Activated CD8-positive, alpha-beta memory T cell treated with anti-CD3 and anti-CD28 coated beads for 4 hours (primary cell): ENCODE results near the gene GSN.
"Not testable (repeated sequence)": the region's sequence is repeated elsewhere in the genome, so short reads cannot be mapped to it uniquely, and the experiment has no call there.

Experiments
- DNase-seq, 2 donors: peaks; one replicate each; pipeline ENCODE4 v3.0.0-alpha.2; 2020; ENCODE audit warnings: low read depth in 2 of 2

GSN gene

DNA sequence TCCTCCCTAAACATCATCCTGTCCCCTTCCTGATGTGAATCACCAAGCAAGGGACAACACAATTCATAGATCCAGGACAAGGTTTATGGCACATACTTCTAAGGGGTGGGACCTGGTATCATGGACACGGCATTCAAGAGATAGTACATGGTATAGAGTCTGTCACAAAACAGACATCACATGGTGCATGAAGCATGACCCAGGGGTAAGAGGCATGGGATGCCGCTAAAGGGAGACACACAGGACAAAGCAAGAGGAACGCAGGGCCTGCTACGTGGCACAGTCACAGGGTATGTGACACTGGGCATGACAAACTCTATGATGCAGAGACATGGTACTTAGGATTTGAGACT lies 20.7 kb downstream of the GSN start:
- DNase-seq: no peak

DNA sequence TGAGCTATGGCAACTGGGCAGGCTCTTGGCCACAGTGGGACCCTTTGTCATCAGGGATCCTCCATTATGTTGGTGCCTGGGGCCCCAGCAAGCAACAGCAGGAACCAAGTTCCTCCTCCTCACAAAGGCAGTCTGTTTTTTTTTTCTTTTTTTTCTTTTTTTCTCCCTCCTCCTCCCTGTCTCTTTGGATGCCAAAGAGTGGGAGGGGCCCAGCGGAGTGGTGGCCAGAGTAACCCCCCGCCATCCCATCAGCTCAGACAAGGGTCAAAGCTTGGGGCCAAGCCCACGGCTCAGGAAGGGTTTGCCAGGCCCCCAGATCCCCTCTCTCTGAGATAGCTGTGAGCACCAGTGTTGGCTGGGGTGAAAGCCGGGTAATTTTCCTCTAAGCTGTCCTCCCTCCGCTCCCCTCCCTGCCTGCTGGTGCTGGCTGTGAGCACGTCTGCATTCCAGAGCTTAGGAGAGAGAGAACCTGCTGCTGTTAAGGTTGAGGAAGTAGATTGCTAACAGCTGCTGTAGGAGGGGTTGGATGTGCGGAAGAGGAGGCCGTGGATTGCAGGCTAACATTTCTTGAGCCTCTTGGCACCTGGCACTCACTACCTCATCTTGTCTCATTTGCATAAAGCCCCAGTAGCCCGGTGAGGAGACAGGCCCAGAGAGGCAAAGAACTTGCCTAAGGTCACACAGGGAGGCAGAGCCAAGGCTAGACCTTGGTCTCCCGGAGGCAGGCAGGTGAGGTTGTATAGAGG lies 21.2 kb downstream of the GSN start:
- DNase-seq: no peak

DNA sequence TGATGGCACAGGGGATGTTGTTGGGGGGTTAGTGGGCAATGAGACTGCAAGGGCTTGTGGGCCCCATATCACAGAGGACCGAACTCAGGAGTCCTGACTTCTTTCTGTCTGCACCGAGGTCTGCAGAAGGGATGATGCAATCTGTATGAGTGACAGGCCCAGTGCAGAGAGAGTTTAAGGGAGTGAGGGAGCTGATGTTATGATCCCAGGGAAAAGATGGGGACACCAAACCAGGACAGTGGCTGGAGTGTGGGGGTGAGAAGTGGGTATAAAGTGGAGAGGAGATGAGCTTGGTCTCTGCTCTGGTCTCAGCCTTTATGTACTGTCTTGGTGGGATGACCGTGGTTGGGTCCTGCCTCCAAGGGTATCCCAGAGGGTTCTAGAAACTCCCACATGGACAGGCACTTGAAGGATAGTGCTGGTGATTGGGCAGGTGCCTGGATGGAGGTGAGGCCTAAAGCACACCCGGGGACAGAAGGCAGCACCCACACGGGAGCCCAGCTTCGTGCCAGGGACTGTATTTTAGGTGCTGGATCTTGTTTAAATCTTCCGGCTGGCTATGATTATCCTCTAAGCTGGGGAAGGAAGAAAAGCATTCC lies 21.9 kb downstream of the GSN start:
- DNase-seq: no peak

DNA sequence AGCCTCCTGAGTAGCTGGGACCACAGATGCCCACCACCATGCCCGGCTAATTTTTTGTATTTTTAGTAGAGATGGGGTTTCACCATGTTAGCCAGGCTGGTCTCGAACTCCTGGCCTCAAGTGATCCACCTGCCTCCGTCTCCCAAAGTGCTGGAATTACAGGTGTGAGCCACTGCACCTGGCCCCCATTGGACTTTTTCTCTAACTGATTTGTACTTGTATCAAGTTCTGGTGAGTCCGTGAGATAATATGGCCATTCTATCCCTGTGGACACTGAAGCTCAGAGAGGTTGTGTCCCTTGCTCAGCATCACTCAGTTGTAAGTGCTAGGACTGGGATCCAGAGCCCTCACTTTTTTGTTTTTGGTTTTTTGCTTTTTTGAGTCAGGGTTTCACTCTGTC lies 23.6 kb downstream of the GSN start:
- not testable (repeated sequence) for DNase-seq

DNA sequence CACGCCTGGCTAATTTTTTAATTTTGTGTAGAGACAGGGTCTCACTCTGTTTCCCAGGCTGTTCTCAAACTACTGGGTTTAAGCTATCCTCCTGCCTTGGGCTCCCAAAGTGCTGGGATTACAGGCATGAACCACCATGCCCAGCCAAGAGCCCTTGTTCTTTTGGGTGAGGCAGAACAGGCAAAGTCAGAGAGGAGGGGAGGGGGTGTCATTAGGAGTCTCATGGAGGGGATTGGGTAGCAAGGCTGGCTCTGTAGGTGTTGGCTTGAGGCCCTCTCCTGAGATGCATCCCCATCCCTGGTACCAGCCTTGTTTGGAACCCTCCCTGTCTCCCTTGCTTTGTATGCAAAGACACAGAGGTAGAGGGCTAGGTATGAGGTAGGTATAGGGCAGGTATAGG lies 24.1 kb downstream of the GSN start:
- no peak for DNase-seq

DNA sequence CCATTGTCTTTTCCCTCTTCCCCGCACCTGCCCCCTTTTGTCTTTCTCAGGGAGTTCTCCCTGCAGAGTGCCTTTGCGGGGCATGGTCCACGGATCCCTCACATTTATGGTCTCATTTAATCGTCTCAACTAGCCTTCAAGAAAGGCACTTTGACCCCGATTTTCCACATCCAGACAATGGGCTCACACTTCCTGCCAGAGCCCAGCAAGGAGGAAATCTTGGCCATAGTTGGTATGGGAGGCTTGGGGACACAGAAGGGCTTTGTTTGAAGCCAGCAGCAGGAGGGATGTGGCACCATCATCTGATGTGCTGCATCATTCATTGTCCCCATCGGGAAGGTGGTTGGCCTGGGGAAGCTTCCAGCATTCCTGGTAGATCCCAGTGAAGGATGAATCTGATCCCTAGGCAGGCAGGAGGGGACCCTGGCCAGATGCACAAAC lies 24.9 kb downstream of the GSN start:
- DNase-seq: no peak

DNA sequence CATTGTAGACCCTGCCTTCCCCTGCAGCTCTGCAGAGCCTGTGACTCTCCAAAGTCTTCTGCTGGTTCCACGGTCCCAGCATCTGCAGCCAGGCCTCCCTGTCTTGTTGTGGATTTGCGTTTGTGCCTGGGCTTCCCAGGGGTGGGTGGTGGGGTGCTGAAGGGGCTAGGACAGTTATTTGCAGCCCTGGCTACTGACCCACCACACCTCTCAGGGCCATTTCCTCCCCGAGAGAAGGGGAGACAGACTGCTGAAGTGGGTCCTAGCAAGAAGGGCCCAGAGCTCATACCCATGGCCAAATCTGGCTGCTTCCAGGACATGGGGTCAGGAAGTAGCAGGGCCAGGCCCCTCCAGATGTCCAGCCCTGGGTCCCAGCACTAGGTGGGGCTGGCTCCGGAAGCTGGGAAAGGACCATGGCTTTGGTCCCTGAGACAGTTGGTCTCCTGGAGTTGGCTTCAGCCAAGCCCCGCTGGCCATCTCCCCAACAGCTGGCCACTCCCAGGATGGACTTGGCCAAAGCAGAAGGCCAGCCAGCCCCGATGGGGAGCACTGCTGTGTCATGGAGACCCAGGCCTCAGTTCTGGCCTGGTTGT lies 26.3 kb downstream of the GSN start:
- no peak for DNase-seq

DNA sequence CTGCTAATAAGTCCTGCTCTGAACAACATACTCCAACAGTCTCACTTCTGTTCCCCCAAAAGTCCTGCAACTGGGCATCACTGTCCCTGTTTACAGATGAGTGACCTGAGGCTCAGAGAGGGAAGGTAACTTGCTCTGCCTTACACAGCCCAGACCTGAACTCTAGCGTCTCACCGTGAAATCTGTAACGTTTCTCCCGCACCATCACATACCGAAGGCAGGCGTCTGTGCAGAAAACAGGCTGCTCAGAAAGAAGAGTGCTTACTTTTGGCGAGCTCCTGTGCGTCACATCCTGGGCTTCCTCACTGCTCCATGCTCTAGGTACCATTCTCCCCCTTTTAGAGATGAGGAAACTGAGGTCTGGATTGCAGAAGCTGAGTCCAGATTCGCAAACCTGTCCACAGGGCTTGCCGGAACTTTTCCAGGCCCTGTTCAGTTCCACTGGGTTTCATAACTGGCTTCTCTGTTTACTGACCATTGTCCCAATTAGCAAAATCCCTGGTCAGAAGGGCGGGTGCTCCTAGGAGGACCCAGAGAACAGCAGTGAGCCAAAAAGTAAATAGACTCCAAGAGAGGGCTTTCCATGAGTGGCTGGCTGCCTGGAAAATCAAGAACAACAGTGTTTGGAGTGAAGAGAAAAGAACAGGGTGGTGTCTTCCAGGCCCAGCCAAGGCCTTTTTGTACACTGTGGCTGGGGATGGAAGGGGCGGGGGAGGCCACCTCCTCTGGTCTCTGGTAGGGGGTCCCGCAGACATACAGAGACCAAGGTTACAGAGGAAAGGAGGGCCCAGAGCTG lies 27.1 kb downstream of the GSN start:
- no peak for DNase-seq

DNA sequence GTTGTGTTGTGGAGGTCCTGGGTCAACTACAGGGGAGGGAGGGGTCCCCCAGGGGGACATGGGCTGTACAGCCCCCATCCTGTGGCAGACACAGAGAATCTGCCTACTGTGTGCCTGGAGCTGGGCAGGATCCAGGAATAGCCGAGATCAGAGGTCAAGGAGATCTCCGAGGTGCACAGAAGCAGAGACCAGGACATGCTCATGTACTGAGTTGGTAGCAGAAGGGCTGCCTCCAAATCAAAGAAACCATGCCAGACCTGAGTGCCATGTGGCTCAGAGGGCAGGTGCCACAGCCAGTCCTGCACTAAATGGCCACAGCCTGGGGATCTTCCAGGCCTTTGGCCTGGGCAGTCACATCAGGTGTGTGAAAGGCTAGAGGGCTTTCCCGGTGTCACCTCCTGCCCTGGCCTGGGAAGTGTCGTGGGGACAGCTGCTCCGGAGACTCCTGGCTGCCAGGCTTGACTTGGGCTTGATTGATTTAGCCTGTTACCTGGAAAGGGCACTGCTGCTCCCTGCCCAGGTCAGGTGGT lies 27.8 kb downstream of the GSN start:
- no peak for DNase-seq

DNA sequence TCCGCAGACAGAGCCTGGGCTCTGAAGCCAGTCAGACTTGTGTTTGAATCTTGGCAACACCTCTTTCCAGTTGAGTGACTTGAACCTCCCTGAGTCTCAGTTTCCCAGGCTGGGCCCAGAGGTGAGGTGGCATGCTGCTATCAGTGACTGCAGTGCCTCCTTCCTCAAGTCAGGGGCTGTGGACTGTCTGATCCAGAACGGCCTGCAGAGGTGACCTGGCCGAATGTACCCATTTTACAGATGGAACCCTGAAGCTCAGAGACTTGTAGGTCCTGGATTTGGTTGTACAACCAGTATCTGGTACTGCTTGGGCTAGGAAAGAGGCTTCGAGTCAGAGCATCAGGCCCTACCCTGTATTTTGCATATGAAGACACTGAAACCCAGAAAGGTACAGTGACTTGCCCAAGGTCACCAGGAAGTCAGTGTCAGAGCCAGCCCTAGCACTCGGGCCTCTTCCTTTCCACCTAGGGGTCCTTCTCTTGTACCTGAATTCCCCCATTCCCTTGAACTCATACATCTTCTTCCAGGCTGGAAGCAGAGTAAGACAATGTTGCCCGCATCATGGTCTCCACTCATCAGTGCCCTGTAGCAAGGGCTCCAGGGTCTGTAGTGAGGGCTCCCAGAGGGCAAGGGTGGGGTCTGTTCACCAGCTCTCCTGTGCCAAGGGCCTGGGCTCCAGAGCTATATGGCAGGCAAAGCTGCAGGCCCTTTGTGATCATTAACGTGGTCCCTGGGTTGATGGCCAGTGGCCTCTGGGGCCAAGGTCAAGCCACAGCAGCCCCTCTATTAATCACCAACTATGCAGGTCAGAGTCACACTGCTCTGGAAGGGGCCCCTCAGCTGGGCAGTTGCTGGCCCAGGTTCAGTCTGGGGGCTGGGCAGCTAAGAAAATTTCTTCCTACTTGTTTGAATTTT lies 28.5 kb downstream of the GSN start:
- no peak for DNase-seq

DNA sequence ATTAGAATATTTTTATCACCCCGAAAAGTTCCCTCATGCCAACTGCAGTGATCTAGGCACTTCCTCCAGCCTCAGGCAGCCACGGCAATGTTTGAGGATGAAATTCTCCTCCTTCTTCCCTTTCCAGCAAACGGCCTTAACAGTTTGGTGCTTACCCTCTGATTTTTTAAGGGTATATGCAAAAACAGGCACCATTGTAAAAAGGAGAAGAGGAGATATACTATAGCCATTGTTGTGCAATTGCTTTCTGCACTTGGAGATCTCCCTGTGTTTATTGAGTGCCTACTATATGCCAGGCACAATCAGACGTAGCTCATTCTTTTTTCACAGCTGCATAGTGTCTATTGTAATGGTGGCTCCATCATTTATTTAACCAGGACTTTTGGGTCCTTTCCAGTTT lies 29.4 kb downstream of the GSN start:
- no peak for DNase-seq

DNA sequence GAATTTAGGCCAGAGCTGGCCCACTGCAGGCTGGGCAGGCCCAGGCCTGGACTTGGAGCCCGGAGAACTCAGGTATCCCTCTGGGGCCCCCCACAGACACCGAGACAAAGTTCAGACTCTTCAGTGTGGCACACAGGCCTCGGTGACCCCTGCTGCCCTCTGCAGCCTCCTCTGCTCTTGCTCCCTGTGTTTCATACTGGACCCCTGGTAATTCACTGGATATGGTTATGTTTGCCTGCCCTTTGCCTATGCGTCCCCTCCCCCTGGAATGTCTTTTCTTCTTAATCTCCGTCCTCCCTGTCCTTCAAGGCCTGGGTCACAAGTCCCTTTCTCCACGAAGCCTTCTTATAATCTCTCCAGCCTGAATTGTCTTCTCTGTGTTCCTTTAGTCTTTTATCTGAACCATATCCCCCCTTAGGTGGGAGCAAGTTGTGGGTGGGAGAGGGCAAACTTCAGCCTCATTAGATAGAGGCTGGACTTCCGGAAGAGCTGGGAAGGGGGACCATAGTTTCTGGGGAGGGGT lies 30.1 kb downstream of the GSN start:
- DNase-seq: no peak

DNA sequence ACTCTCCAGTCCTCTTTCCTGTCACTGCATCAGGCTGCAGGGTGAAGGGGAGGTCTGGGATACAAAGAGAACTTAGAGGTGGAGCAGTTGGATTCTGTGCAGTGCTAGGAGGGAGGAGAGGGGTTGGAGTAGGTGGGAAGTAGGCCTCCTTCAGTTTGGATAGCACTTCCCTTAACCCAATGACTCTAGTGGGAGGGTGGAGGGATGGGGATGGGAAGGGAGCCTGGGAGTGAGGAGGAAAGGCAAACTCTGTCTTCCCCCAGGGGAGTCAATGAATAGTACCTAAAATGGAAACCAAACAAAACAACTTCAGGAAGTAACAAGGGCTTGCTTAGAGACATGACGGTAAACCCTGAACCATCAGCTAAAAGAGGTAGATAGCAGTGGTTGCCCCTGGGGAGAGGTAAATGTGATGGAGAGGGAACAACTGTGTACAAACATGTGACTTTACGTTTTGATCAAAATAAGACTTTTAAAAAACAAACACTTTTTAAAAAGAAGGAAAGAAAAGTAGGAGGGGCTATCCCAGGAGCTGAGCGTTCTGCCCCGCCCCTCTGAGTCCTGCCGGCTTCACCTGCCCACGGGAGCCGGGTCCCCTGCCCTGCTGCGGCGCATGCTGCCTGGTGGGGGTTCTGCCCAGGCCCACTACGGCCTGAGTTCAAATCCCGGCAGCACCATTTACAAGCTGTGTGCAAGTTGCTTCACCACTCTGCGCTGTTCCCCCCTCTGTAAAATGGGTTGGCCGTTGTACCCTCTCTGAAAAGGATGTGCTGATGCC lies 30.9 kb downstream of the GSN start:
- DNase-seq: no peak

DNA sequence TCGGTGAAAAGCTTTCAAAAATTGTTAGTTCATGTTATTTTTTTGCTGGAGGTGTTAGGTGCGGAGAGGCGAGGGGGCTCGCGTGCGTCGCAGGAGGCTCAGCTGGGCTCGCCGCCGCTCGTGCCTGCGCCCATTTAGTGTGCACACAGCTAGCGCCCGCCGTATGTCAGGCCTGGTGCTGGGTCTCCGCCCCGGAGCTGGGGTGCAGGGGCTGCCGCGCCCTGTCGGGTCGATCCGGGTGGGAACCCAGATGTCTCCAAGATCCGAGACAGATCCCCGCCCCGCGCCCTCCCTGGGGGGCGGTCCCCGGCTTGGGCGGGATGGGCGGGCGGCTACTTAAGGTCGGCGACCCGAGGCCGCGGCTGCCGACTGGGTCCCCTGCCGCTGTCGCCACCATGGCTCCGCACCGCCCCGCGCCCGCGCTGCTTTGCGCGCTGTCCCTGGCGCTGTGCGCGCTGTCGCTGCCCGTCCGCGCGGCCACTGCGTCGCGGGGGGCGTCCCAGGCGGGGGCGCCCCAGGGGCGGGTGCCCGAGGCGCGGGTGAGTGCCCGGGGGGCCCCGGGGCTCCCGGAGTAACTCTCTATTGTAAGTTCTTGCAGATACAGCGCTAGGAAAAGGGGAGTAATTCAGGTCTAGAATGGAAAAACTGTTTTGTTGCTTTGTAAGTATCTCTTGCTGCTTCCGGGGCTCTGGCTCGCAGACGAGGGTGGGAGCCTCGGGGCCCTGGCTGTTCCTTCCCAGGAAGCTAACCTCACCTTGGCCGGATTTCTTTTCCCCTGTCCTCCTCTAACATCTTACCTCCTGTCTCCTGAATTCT lies 31.7 kb downstream of the GSN start:
- no peak for DNase-seq

DNA sequence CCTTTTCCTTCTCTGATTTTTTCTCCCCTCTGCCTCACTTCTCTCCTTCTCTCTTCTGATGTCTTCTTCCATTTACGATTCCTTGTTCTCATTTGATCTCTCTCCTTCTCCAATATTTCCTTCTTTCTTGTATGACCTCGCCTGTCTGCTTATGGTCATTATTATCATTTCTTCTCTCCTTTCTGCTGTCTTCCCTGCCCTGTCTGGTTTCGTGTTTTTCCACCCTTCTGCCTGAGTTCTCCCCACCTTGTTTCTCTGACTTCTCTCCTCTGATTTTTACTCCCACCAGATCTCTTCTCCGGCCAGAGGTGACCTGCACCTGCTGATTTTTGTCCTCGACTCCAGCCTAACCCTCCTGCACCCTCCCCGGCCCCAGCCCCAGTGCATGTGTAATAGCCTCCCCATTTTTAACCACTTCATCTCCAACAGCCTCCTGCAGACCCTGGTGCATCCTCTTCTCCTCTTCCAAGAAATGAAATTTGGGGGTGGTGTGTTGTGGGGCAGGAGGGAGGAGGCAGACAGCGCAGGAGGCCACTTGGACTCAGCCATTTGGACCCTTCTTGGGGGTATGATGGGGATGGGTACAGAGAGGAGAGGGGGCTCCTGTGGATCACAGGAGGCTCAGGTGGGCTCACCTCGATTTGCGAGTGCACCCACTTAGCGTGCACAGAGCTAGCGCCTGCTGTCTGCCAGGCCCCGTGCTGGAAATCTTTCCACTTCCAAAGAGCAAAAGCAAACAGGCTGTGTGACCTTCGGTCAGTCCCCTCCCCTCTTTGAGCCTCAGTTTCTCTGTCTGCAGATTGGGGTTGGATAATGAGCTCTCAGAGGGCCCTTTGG lies 32.5 kb downstream of the GSN start:
- no peak for DNase-seq

DNA sequence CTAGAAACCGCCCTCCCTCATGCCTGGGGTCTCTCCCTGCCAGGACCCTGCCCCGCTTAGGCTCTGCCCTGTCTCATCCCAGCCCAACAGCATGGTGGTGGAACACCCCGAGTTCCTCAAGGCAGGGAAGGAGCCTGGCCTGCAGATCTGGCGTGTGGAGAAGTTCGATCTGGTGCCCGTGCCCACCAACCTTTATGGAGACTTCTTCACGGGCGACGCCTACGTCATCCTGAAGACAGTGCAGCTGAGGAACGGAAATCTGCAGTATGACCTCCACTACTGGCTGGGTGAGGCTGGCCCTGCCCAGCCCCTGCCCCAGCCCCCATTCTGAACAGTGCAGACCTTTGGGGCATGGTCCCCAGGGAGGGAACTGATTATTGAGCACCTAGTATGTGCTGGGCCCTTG lies 33.9 kb downstream of the GSN start:
- DNase-seq: no peak

DNA sequence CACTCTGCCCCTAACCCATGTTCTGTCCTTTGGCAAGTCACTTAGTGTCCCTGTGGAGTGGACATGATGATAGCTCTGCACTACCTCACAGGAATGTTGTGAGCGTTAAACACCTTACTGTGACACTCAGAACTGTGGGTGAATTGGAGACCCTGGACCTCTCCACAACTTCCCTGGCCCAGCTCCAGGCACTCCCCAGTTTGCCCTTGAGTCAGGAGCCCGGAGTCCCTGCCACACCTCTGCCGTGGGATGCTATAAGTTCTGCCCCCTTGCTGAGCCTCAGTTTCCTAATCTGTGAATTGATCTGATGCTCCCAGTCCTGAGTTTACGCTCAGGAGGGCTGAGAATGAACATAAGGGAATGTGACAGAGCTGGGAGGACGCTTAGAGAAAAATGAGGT lies 34.4 kb downstream of the GSN start:
- DNase-seq: no peak

DNA sequence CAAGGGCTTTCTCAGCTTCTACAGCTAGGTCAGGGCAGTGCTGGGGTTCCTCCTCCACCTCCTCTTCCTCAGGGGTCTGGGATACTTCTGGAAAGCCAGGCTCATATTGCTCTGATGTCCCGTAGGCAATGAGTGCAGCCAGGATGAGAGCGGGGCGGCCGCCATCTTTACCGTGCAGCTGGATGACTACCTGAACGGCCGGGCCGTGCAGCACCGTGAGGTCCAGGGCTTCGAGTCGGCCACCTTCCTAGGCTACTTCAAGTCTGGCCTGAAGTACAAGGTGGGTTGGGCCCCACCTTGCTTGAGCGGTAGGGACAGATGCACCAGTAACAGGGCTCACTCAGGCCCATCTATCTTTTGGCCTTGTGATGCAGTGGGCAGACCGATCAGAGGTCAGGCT lies 34.8 kb downstream of the GSN start:
- no peak for DNase-seq
